Tibial nerve (tissue), 3 donors: Measurements from ENCODE around the gene PTCD1.

Source experiments
- CTCF ChIP-seq, 5 experiments: fragments of 200-600 bp in 3 of 5; fragments of 450-650 bp in 2 of 5; sonication (generic) in 3 of 5; IDR thresholded peaks; one replicate each; pipeline ENCODE4 v1.5.1; 2016 to 2019; ENCODE audit warnings: antibody characterized with exemption in 5 of 5, mild to moderate bottlenecking in 3 of 5, moderate library complexity in 2 of 5
- POLR2A ChIP-seq, 2 donors: fragments of 450-650 bp; IDR thresholded peaks; one replicate each; pipeline ENCODE4 v1.6.1; 2017; ENCODE audit warnings: antibody characterized with exemption in 2 of 2, mild to moderate bottlenecking in 2 of 2, moderate library complexity in 2 of 2

DNA sequence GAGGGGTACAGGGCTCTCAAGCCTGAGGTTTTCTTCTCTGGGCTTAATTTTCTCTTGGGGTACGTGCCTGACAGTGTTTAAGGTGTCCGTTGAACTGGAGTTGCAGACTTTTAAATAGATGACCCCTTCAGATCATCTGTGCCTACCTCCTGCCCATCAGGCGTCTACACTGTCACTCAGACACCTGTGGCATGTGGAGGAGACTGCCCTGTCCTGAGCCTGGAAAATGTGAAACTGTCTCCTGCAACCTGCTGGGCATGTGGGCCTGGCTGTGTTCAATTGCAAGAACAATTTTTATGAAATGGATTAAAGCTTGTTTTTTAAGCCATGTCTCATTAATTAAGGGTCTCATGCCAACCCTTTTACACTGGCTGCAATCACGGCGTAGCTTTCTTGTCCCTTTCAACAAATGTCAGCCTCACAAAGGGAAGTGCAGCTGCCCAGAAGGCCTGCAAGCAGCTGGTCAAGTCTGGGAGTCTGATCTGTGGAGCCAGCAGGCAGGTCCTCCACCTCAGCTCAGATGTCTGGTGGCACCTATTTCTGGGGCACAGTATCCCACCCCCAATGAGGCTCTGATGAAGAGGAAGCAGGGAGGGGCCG lies 18.6 kb upstream of the PTCD1 start:
- TF ChIP-seq POLR2A (IDR thresholded peaks at IDR 0.05) (no peak), CTCF (IDR thresholded peaks at IDR 0.05) (no peak)
